ENCODE data around the gene KCNB1.
A peak's percentile ranks its signal among the peaks of the same experiment; 100 is the strongest.

The KCNB1 gene

GRCh38 chr20:49384437-49385434 lies 97.7 kb downstream of the KCNB1 start:
- peak; percentile 79 for DNase-seq

- DNase-seq = peak; percentile 93
Observed at GRCh38 chr20:49381558-49382493, 100.6 kb downstream of the KCNB1 start.

- DNase-seq = no peak
Observed at GRCh38 chr20:49380337-49380780, 102.1 kb downstream of the KCNB1 start.

GRCh38 chr20:49379338-49379737 lies 103.1 kb downstream of the KCNB1 start:
- no peak for DNase-seq

GRCh38 chr20:49377326-49377725 lies 105.1 kb downstream of the KCNB1 start:
- peak; percentile 28 for DNase-seq

- no peak for DNase-seq
Observed at GRCh38 chr20:49375170-49375569, 107.3 kb downstream of the KCNB1 start.

GRCh38 chr20:49372095-49372734 lies 110.3 kb downstream of the KCNB1 start:
- DNase-seq = peak; percentile 18

- no peak for DNase-seq
Observed at GRCh38 chr20:49368596-49368995, 113.9 kb downstream of the KCNB1 start.

- no peak for DNase-seq
Observed at GRCh38 chr20:49367113-49367512, 115.4 kb downstream of the KCNB1 start.

GRCh38 chr20:49366687-49367086 lies 115.8 kb downstream of the KCNB1 start:
- no peak for DNase-seq

GRCh38 chr20:49361862-49362660 lies 120.4 kb downstream of the KCNB1 start:
- DNase-seq = no peak

GRCh38 chr20:49360242-49360968 lies 122.1 kb downstream of the KCNB1 start:
- no peak for DNase-seq

GRCh38 chr20:49356676-49357075 lies 125.8 kb downstream of the KCNB1 start:
- peak; percentile 57 for DNase-seq

- DNase-seq = no peak
Observed at GRCh38 chr20:49354673-49355072, 127.8 kb downstream of the KCNB1 start.

- no peak for DNase-seq
Observed at GRCh38 chr20:49353348-49353747, 129.1 kb downstream of the KCNB1 start.

- DNase-seq = no peak
Observed at GRCh38 chr20:49352751-49353150, 129.7 kb downstream of the KCNB1 start.

- DNase-seq = no peak
Observed at GRCh38 chr20:49351775-49352174, 130.7 kb downstream of the KCNB1 start.

- DNase-seq = no peak
Observed at GRCh38 chr20:49349694-49350252, 132.7 kb downstream of the KCNB1 start.

- DNase-seq = no peak
Observed at GRCh38 chr20:49349078-49349477, 133.4 kb downstream of the KCNB1 start.

- no peak for DNase-seq
Observed at GRCh38 chr20:49348563-49348962, 133.9 kb downstream of the KCNB1 start.

- DNase-seq = no peak
Observed at GRCh38 chr20:49347156-49347555, 135.3 kb downstream of the KCNB1 start.
